K562 (cell line): ENCODE results near the gene PREX1. TPM values are rescaled to one million over a fixed set of nuclear protein-coding genes. Genes with fewer than 3 reads are reported as not detected.
A peak's percentile ranks its signal among the peaks of the same experiment; 100 is the strongest.

Experiments
- ATAC-seq: fragments of 200-7000 bp; cut with Tn5 transposase; 3 replicates; pipeline ENCODE4 v1.9.1; 2020; ENCODE audit warnings: moderate library complexity
- BruUV-seq: library from RNA; stranded (reverse); fragments of 400-500 nt; replicated peaks from 2 replicates; lab custom pipeline; 2021; lab: Mats Ljungman, UMichigan
- CTCF ChIA-PET: fragments of 300-600 bp; formaldehyde crosslinking; extraction: SDS; loops from one replicate; lab custom pipeline; 2021; ENCODE audit warnings: low intra/inter-chr PET ratio; lab: Yijun Ruan, JAX
- POLR2A ChIA-PET: fragments of 300-600, 350-650 bp; sonication (Branson Sonifier 250); formaldehyde crosslinking; extraction: SDS; loops from one replicate; lab custom pipeline; 2021; ENCODE audit warnings: antibody characterized with exemption, inconsistent platforms; lab: Yijun Ruan, JAX
- DNase-seq, 4 experiments: peaks; one replicate each; pipeline versions ENCODE4 v3.0.0 to v3.0.0-alpha.2; 2011 to 2018; ENCODE audit warnings: low spot score in 3 of 4, mixed read lengths in 3 of 4; ENCODE audit errors: extremely low read depth in 1 of 4
- FAIRE-seq: peaks from 2 replicates; lab custom pipeline; 2011; peaks lifted over from hg19 to GRCh38; lab: Jason Lieb, UNC
- H2AFZ ChIP-seq: 2 replicates; pipeline ENCODE4 v1.6.0; 2011; ENCODE audit warnings: low read depth, low read length, control low read depth, inconsistent platforms
- H3K27ac ChIP-seq: fragments of 200-600 bp; 3 replicates; pipeline ENCODE4 v1.8.0; 2011; ENCODE audit warnings: low read depth, mild to moderate bottlenecking, control low read depth, inconsistent platforms, low read length, moderate library complexity, mixed read lengths; ENCODE audit errors: extremely low read depth
- H3K27me3 ChIP-seq, 2 experiments: fragments of 300-600 bp in 1 of 2; 2 replicates in 1 of 2; 3 replicates in 1 of 2; pipeline versions ENCODE4 v1.6.0 to v1.8.0; 2011; ENCODE audit warnings: inconsistent platforms in 2 of 2, low read length in 2 of 2, mild to moderate bottlenecking in 1 of 2, mixed read lengths in 1 of 2, moderate library complexity in 1 of 2; ENCODE audit not compliant: control insufficient read depth in 2 of 2, insufficient read depth in 2 of 2
- H3K36me3 ChIP-seq: fragments of 300-600 bp; 3 replicates; pipeline ENCODE4 v1.8.0; 2011; ENCODE audit warnings: mild to moderate bottlenecking, low read length, inconsistent platforms; ENCODE audit not compliant: control insufficient read depth, insufficient read depth
- H3K4me1 ChIP-seq, 2 experiments: fragments of 200-600 bp in 1 of 2; replicated peaks in 1 of 2; 2 replicates in 1 of 2; 3 replicates in 1 of 2; pipeline versions ENCODE4 v1.5.1 to v1.8.0; 2011; ENCODE audit warnings: inconsistent platforms in 2 of 2, low read length in 2 of 2, mild to moderate bottlenecking in 1 of 2, mixed read lengths in 1 of 2, moderate library complexity in 1 of 2; ENCODE audit not compliant: control insufficient read depth in 2 of 2, insufficient read depth in 2 of 2
- H3K4me2 ChIP-seq: 2 replicates; pipeline ENCODE4 v1.6.1; 2011; ENCODE audit warnings: low read length, control low read depth, inconsistent platforms, mixed read lengths; ENCODE audit not compliant: insufficient read depth
- H3K4me3 ChIP-seq: fragments of 200-600 bp; sonication (generic), shearing (Covaris generic); 2 replicates; pipeline ENCODE4 v1.5.1; 2016; ENCODE audit warnings: control low read depth, inconsistent platforms
- H3K79me2 ChIP-seq: fragments of 200-600 bp; 3 replicates; pipeline ENCODE4 v1.8.0; 2011; ENCODE audit warnings: low read length, inconsistent platforms; ENCODE audit not compliant: control insufficient read depth, insufficient read depth
- H3K9ac ChIP-seq, 2 experiments: 2 replicates each; pipeline versions ENCODE4 v1.6.0 to v1.6.1; 2011; ENCODE audit warnings: low read depth in 2 of 2, low read length in 2 of 2, control low read depth in 1 of 2, inconsistent platforms in 1 of 2, mild to moderate bottlenecking in 1 of 2, mixed read lengths in 1 of 2; ENCODE audit not compliant: insufficient read depth in 1 of 2
- H3K9me1 ChIP-seq: one replicate; pipeline ENCODE4 v1.6.0; 2011; ENCODE audit warnings: inconsistent platforms, mild to moderate bottlenecking, low read length, moderate library complexity; ENCODE audit not compliant: control insufficient read depth, insufficient read depth
- H3K9me3 ChIP-seq: replicated peaks from 2 replicates; pipeline ENCODE4 v1.5.1; 2011; ENCODE audit warnings: low read depth, low read length, inconsistent platforms; ENCODE audit not compliant: control insufficient read depth, insufficient read depth
- H4K20me1 ChIP-seq: replicated peaks from 2 replicates; pipeline ENCODE4 v1.6.1; 2011; ENCODE audit warnings: low read length, inconsistent platforms, mixed read lengths; ENCODE audit not compliant: control insufficient read depth, insufficient read depth
- CBFA2T3 ChIP-seq: fragments of 450-650 bp; IDR thresholded peaks from 2 replicates; pipeline ENCODE4 v1.6.1; 2017
- FOSL1 ChIP-seq: fragments of 200-800 bp; sonication (Bioruptor generic); conservative IDR thresholded peaks from 2 replicates; pipeline ENCODE4 v1.6.1; 2016; ENCODE audit warnings: missing genetic modification characterization, missing compliant biosample characterization
- HMBOX1 ChIP-seq: sonication (generic); IDR thresholded peaks from 2 replicates; pipeline ENCODE4 v1.6.1; 2016
- MAFG ChIP-seq: fragments of 450-650 bp; conservative IDR thresholded peaks from 2 replicates; pipeline ENCODE4 v1.6.1; 2016; ENCODE audit warnings: missing genetic modification characterization, missing compliant biosample characterization
- MITF ChIP-seq: IDR thresholded peaks from 2 replicates; pipeline ENCODE4 v1.6.1; 2014; ENCODE audit warnings: antibody characterized with exemption
- PHB2 ChIP-seq: fragments of 450-650 bp; IDR thresholded peaks from 2 replicates; pipeline ENCODE4 v1.6.1; 2017; ENCODE audit warnings: low read depth
- POLR2AphosphoS5 ChIP-seq: IDR thresholded peaks from 2 replicates; pipeline ENCODE4 v1.6.1; 2011; ENCODE audit warnings: mild to moderate bottlenecking, low read depth, low read length, moderate library complexity; ENCODE audit not compliant: control insufficient read depth, insufficient read depth
- RNF2 ChIP-seq: sonication (generic); IDR thresholded peaks from 2 replicates; pipeline ENCODE4 v1.6.1; 2016
- SAP30 ChIP-seq: fragments of 200-600 bp; sonication (generic); IDR thresholded peaks from 2 replicates; pipeline ENCODE4 v1.6.1; 2012; ENCODE audit warnings: borderline replicate concordance, low read depth, mild to moderate bottlenecking, moderate library complexity, low read length, control low read depth, inconsistent platforms; ENCODE audit not compliant: insufficient read depth, poor library complexity, severe bottlenecking
- TFAM ChIP-seq: fragments of 250-450 bp; sonication (Bioruptor Pico); conservative IDR thresholded peaks from 2 replicates; pipeline ENCODE4 v1.5.0; 2021; ENCODE audit warnings: mild to moderate bottlenecking, moderate library complexity
- ZKSCAN8 ChIP-seq: fragments of 200-800 bp; sonication (Bioruptor generic); IDR thresholded peaks from 2 replicates; pipeline ENCODE4 v1.6.1; 2016; ENCODE audit warnings: missing genetic modification characterization, missing compliant biosample characterization
- ZNF766 ChIP-seq: fragments of 200-800 bp; sonication (Bioruptor generic); conservative IDR thresholded peaks from 2 replicates; pipeline ENCODE4 v1.6.1; 2016; ENCODE audit warnings: missing genetic modification characterization, missing compliant biosample characterization
- WGBS: fragments of 100-300 bp; shearing (Covaris generic); methylation state at CpG from one replicate; pipeline ENCODE4 v1.1.6; 2016; ENCODE audit warnings: low coverage, mixed read lengths; ENCODE audit not compliant: insufficient coverage; ENCODE audit errors: missing lambda C conversion rate; 5-methylcytosine and 5-hydroxymethylcytosine counted together
- in situ Hi-C: fragments of 300-500 bp; cut with MboI; formaldehyde crosslinking; loops from 4 replicates; pipeline ENCODE4 v1.15.0; 2018; ENCODE audit warnings: inconsistent platforms, mixed read lengths
- intact Hi-C: fragments of 100-400 bp; cut with micrococcal nuclease; formaldehyde crosslinking; loops from 2 replicates; pipeline ENCODE4 v1.14.2; 2022
- polyA plus RNA-seq, 8 experiments: library from polyadenylated mRNA; depleted of rRNA in 4 of 8; stranded (reverse) in 5 of 8; unstranded in 3 of 8; fragments of >200 nt; fragmentation: Nextera tagmentation in 2 of 8; fragmentation: Illumina TruSeq in 1 of 8; extraction: Ambion mirVana in 2 of 8; extraction: Trizol in 1 of 8; gene quantifications; 2 replicates each; pipeline versions ENCODE4 v1.2.1 to v1.2.3, GENCODE V29; 2011 to 2014; ENCODE audit warnings: inconsistent platforms in 1 of 8, missing spikeins in 1 of 8
- total RNA-seq, 7 experiments: library from RNA; depleted of rRNA in 6 of 7; stranded (reverse); fragments of >200 nt in 6 of 7; fragmentation: Illumina TruSeq in 2 of 7; extraction: Trizol in 2 of 7; gene quantifications; 2 replicates each; pipeline versions ENCODE4 v1.2.1 to v1.2.3, GENCODE V29; 2011 to 2021; ENCODE audit warnings: low replicate concordance in 1 of 7

The PREX1 gene
- total and polyA plus RNA-seq, 9 of the 15 experiments (the other 6 are each of a cell fraction or from before 2014, with no cell fraction given), result 0.37 to 10.4 (median 4.8) TPM

GRCh38 chr20:48788486-48789072, 39.2 kb downstream of the PREX1 start:
- no peak for DNase-seq
- in situ Hi-C loops (no loop called here), intact Hi-C loops (no loop called here)
- Histone ChIP-seq H4K20me1 (0 out of 2 replicates have a peak, but pooled peaks cover 5% of the 10 kb centered on the region), H3K4me3 (no peak overlapping the region), H3K27ac (no peak overlapping the region), H3K4me2 (no peak overlapping the region; the same call in 1 of the 2 replicates), H3K9me1 (no peaks in the 10 kb centered on the region), H3K4me1 (peaks cover 6 to 9% of the 10 kb centered on the region in 2 experiments; a peak in 3 of 5 replicates), H3K9ac (no peak overlapping the region), H3K9me3 (no peaks in the 10 kb centered on the region), H3K79me2 (no peaks in the 10 kb centered on the region), H3K27me3 (peaks cover 0 to 10% of the 10 kb centered on the region in 2 experiments; a peak in 1 of 5 replicates), H3K36me3 (no peaks in the 10 kb centered on the region), H2AFZ (no peak overlapping the region)
- no peak for FAIRE-seq
- BruUV-seq, result no TSS peak
- POLR2A ChIA-PET, result interaction anchor here (0.6 kb wide), 1 partner anchor 393 kb away, joined by 3 read pairs; no protein-coding TSS in a partner anchor
- TF ChIP-seq SAP30, result no peak
- TF ChIP-seq POLR2AphosphoS5, result no peak
- WGBS, result 17% methylated on average over 8 of the region's 9 CpGs
- ATAC-seq, result no peak
- CTCF ChIA-PET, result no interaction called here

GRCh38 chr20:48787861-48788375, 39.9 kb downstream of the PREX1 start:
- Histone ChIP-seq H3K79me2 (no peaks in the 10 kb centered on the region), H3K9me3 (no peaks in the 10 kb centered on the region), H2AFZ (no peak overlapping the region), H3K4me3 (no peak overlapping the region), H3K4me2 (no peak overlapping the region; the same call in 1 of the 2 replicates), H3K4me1 (peaks cover 6 to 9% of the 10 kb centered on the region in 2 experiments; a peak in 3 of 5 replicates), H3K9ac (no peak overlapping the region), H3K27ac (0 out of 3 replicates have a peak overlapping the region, but pooled peaks have one; percentile 22), H3K9me1 (no peaks in the 10 kb centered on the region), H3K27me3 (peaks cover 0 to 10% of the 10 kb centered on the region in 2 experiments; a peak in 1 of 5 replicates), H4K20me1 (peaks cover 5% of the 10 kb centered on the region; the same call in 1 of the 2 replicates), H3K36me3 (no peaks in the 10 kb centered on the region)
- peak; percentile 76 for ATAC-seq
- DNase-seq, result peak in 2 of 4 experiments; percentile 23 to 28
- ChIA-PET CTCF (no interaction called here), POLR2A (interaction anchor here (0.6 to 1.2 kb wide), 3 partner anchors 11 to 392 kb away, joined by 3 read pairs; no protein-coding TSS in a partner anchor)
- 6% methylated on average over 9 of the region's 9 CpGs for WGBS
- intact Hi-C loops (no loop called here), in situ Hi-C loops (no loop called here)
- FAIRE-seq, result peak; percentile 46
- no TSS peak for BruUV-seq
- TF ChIP-seq FOSL1, result peak; percentile 86
- no peak for TF ChIP-seq TFAM (CRISPR knock-in tag)
- no peak for TF ChIP-seq MITF
- 0 out of 2 replicates have a peak, but pooled peaks have one; percentile 35 for TF ChIP-seq ZKSCAN8 (CRISPR knock-in tag)
- TF ChIP-seq PHB2, result no peak
- TF ChIP-seq RNF2, result peak; percentile 19; the same call in 1 of the 2 replicates
- 0 out of 2 replicates have a peak, but pooled peaks have one; percentile 4 for TF ChIP-seq CBFA2T3
- TF ChIP-seq HMBOX1, result 0 out of 2 replicates have a peak, but pooled peaks have one; percentile 9
- peak; percentile 99 for TF ChIP-seq ZNF766 (CRISPR knock-in tag)
- TF ChIP-seq MAFG (tag), result no peak
